HepG2 (cell line): ENCODE data around the gene NEURL4. TPM values are rescaled to one million over a fixed set of nuclear protein-coding genes. Genes with fewer than 3 reads are reported as not detected.

ENCODE experiments used
- HOXA7 ChIP-seq: sonication (generic); formaldehyde crosslinking; IDR thresholded peaks from 2 replicates; pipeline ENCODE4 v1.8.1; 2022; ENCODE audit warnings: mild to moderate bottlenecking, missing genetic modification reagents, moderate library complexity
- IRX3 ChIP-seq: sonication (generic); formaldehyde crosslinking; IDR thresholded peaks from 2 replicates; pipeline ENCODE4 v1.8.1; 2023; ENCODE audit warnings: mild to moderate bottlenecking, low read depth, missing genetic modification reagents, borderline replicate concordance
- KDM3A ChIP-seq: IDR thresholded peaks from 2 replicates; pipeline ENCODE4 v1.6.1; 2018; ENCODE audit warnings: low read depth, missing compliant biosample characterization
- MYNN ChIP-seq: sonication (generic); formaldehyde crosslinking; IDR thresholded peaks from 2 replicates; pipeline ENCODE4 v1.4.0; 2020; ENCODE audit warnings: mild to moderate bottlenecking, low read depth, missing genetic modification reagents
- NR1H2 ChIP-seq: sonication (generic); formaldehyde crosslinking; IDR thresholded peaks from 2 replicates; pipeline ENCODE4 v1.8.1; 2022; ENCODE audit warnings: low read depth, missing genetic modification reagents, borderline replicate concordance
- SNAI1 ChIP-seq: sonication (generic); formaldehyde crosslinking; IDR thresholded peaks from 2 replicates; pipeline ENCODE4 v1.5.0; 2020; ENCODE audit warnings: mild to moderate bottlenecking, missing genetic modification reagents, borderline replicate concordance
- SUZ12 ChIP-seq: fragments of 150-350 bp; IDR thresholded peaks from 2 replicates; pipeline ENCODE4 v1.6.1; 2014; ENCODE audit warnings: low read depth, low read length
- TBX2 ChIP-seq: sonication (generic); formaldehyde crosslinking; IDR thresholded peaks from 2 replicates; pipeline ENCODE4 v1.5.0; 2020; ENCODE audit warnings: missing genetic modification reagents, mild to moderate bottlenecking, borderline replicate concordance
- ZBTB26 ChIP-seq: IDR thresholded peaks from 2 replicates; pipeline ENCODE4 v1.6.1; 2016; ENCODE audit warnings: missing compliant biosample characterization, missing genetic modification reagents, borderline replicate concordance
- ZC3H4 ChIP-seq: sonication (generic); formaldehyde crosslinking; IDR thresholded peaks from 2 replicates; pipeline ENCODE4 v1.4.0; 2020; ENCODE audit warnings: missing genetic modification reagents, borderline replicate concordance
- ZGPAT ChIP-seq: IDR thresholded peaks from 2 replicates; pipeline ENCODE4 v1.6.1; 2016; ENCODE audit warnings: mild to moderate bottlenecking
- ZNF256 ChIP-seq: sonication (generic); formaldehyde crosslinking; conservative IDR thresholded peaks from 2 replicates; pipeline ENCODE4 v1.4.0; 2020; ENCODE audit warnings: missing genetic modification reagents
- ZNF570 ChIP-seq: sonication (generic); formaldehyde crosslinking; IDR thresholded peaks from 2 replicates; pipeline ENCODE4 v1.4.0; 2020; ENCODE audit warnings: mild to moderate bottlenecking, missing genetic modification reagents, borderline replicate concordance
- ZNF746 ChIP-seq: sonication (generic); formaldehyde crosslinking; IDR thresholded peaks from 2 replicates; pipeline ENCODE4 v1.8.0; 2022; ENCODE audit warnings: mild to moderate bottlenecking, missing genetic modification reagents
- ZNF749 ChIP-seq: sonication (generic); formaldehyde crosslinking; IDR thresholded peaks from 2 replicates; pipeline ENCODE4 v1.8.0; 2022; ENCODE audit warnings: mild to moderate bottlenecking, missing genetic modification reagents, moderate library complexity, borderline replicate concordance
- polyA plus RNA-seq, 8 experiments: library from polyadenylated mRNA; depleted of rRNA in 3 of 8; stranded (reverse) in 7 of 8; unstranded in 1 of 8; fragments of >200 nt; fragmentation: Illumina TruSeq in 4 of 8; extraction: Trizol in 4 of 8; gene quantifications; 2 replicates each; pipeline versions ENCODE4 v1.2.1 to v1.2.3, GENCODE V29; 2011 to 2016; ENCODE audit warnings: low read depth in 4 of 8, missing spikeins in 1 of 8, mixed read lengths in 1 of 8; ENCODE audit not compliant: insufficient read depth in 1 of 8
- total RNA-seq, 5 experiments: library from RNA; depleted of rRNA; stranded (reverse); fragments of >200 nt; fragmentation: Illumina TruSeq; extraction: Trizol; gene quantifications; 2 replicates each; pipeline ENCODE4 v1.2.3, GENCODE V29; 2016; ENCODE audit warnings: low read depth in 1 of 5
- TF ChIP-seq, protein P1 (sequence below): sonication (generic); formaldehyde crosslinking; IDR thresholded peaks from 2 replicates; pipeline ENCODE4 v1.8.1; 2023; ENCODE audit warnings: missing genetic modification reagents, inconsistent platforms, borderline replicate concordance
- TF ChIP-seq, protein P2 (sequence below): sonication (generic); formaldehyde crosslinking; IDR thresholded peaks from 2 replicates; pipeline ENCODE4 v1.5.1; 2020; ENCODE audit warnings: missing genetic modification reagents, mild to moderate bottlenecking, borderline replicate concordance

NEURL4 gene
- total and polyA plus RNA-seq, 2 of the 13 experiments (the other 11 are each of a cell fraction or from before 2014, with no cell fraction given) = 14.8 to 15.7 TPM

DNA sequence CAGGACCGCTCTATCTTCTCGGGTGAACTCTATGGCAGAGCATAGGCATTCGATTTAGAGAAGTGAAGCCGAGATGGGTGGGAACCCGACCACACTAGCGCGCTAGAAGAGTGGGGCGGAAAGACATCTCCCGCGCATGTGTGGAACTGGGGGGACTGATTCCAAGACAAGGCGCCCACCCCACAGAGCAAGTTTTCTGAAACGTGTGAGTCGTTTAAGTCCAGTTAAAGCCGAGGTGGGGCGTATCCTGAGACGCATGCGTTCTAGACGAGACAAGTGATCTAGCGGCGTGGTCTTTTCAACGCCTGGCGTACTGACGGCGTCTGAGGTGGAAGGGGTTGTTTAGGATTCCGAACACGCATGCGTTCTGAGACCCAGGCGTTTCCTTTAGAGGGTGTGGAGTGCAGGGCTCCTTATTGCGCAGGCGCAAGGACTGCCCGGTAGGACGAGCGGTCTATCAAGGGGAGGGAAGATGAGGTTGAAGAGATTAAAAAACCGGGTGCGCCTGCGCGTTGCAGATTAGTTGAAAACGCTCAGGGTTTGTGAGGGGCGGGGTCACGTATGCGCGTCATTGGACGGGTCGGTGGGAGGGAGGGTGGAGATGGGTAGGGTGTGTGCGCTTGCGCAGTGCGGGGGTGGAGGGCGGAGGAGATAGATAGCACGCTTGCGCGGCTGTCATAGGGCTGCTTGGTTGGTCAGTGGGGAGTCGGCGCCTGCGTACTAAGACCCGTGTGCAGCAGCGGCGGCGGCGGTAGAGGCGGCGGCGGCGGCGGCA is 22.0 kb downstream of the NEURL4 start, which contains the start of gene EIF5A (continued):
- TF ChIP-seq, protein P1, sequence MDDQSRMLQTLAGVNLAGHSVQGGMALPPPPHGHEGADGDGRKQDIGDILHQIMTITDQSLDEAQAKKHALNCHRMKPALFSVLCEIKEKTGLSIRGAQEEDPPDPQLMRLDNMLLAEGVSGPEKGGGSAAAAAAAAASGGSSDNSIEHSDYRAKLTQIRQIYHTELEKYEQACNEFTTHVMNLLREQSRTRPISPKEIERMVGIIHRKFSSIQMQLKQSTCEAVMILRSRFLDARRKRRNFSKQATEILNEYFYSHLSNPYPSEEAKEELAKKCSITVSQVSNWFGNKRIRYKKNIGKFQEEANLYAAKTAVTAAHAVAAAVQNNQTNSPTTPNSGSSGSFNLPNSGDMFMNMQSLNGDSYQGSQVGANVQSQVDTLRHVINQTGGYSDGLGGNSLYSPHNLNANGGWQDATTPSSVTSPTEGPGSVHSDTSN (CRISPR knock-in tag) = no peak
- peak; percentile 67 for TF ChIP-seq TBX2 (CRISPR knock-in tag)
- TF ChIP-seq ZNF746 (CRISPR knock-in tag) = no peak
- no peak for TF ChIP-seq SUZ12
- TF ChIP-seq ZBTB26 (CRISPR knock-in tag) = no peak
- no peak for TF ChIP-seq IRX3 (CRISPR knock-in tag)
- TF ChIP-seq ZNF256 (CRISPR knock-in tag) = no peak
- TF ChIP-seq, protein P2, sequence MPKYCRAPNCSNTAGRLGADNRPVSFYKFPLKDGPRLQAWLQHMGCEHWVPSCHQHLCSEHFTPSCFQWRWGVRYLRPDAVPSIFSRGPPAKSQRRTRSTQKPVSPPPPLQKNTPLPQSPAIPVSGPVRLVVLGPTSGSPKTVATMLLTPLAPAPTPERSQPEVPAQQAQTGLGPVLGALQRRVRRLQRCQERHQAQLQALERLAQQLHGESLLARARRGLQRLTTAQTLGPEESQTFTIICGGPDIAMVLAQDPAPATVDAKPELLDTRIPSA (CRISPR knock-in tag) = no peak
- TF ChIP-seq NR1H2 (CRISPR knock-in tag) = no peak
- TF ChIP-seq HOXA7 (CRISPR knock-in tag) = no peak
- no peak for TF ChIP-seq KDM3A (CRISPR knock-in tag)
- no peak for TF ChIP-seq SNAI1 (CRISPR knock-in tag)
- no peak; the same call in 1 of the 2 replicates for TF ChIP-seq ZNF749
- TF ChIP-seq MYNN (CRISPR knock-in tag) = no peak; the same call in 1 of the 2 replicates
- TF ChIP-seq ZGPAT = peak; percentile 64
- TF ChIP-seq ZNF570 (CRISPR knock-in tag) = no peak
- TF ChIP-seq ZC3H4 (CRISPR knock-in tag) = no peak
